Endodermal cell (in vitro differentiated cells): ENCODE measurements around the gene TMEM223. TPM values are rescaled to one million over a fixed set of nuclear protein-coding genes. Genes with fewer than 3 reads are reported as not detected.

ENCODE experiments used
- DNase-seq: peaks from one replicate; pipeline ENCODE4 v3.0.0-alpha.2; 2017
- H3K27ac ChIP-seq: 2 replicates; pipeline ENCODE4 v1.5.1; 2013; ENCODE audit warnings: mild to moderate bottlenecking, low read depth, low read length, moderate library complexity
- H3K27me3 ChIP-seq: 2 replicates; pipeline ENCODE4 v1.6.1; 2013; ENCODE audit warnings: mild to moderate bottlenecking, low read length, moderate library complexity; ENCODE audit not compliant: insufficient read depth, control insufficient read depth, poor library complexity, severe bottlenecking
- H3K36me3 ChIP-seq: 2 replicates; pipeline ENCODE4 v1.7.0; 2013; ENCODE audit warnings: mild to moderate bottlenecking, low read length, moderate library complexity; ENCODE audit not compliant: control insufficient read depth, insufficient read depth
- H3K4me1 ChIP-seq: one replicate; pipeline ENCODE4 v1.7.0; 2013; ENCODE audit warnings: low read length; ENCODE audit not compliant: control insufficient read depth, insufficient read depth
- H3K4me3 ChIP-seq: 2 replicates; pipeline ENCODE4 v1.5.1; 2013; ENCODE audit warnings: mild to moderate bottlenecking, low read length, moderate library complexity
- H3K9ac ChIP-seq: 2 replicates; pipeline ENCODE4 v1.6.1; 2013; ENCODE audit warnings: mild to moderate bottlenecking, low read length, moderate library complexity; ENCODE audit not compliant: poor library complexity, severe bottlenecking; ENCODE audit errors: extremely low read depth
- H3K9me3 ChIP-seq: 2 replicates; pipeline ENCODE4 v1.6.1; 2013; ENCODE audit warnings: mild to moderate bottlenecking, low read length, moderate library complexity; ENCODE audit not compliant: control insufficient read depth
- H3K27ac Mint-ChIP-seq: 2 replicates; pipeline ENCODE4 v1.8.0; 2020; ENCODE audit warnings: mixed read lengths
- H3K27me3 Mint-ChIP-seq: 2 replicates; pipeline ENCODE4 v1.8.0; 2021; ENCODE audit warnings: mild to moderate bottlenecking, mixed read lengths; ENCODE audit not compliant: insufficient read depth
- H3K36me3 Mint-ChIP-seq: 2 replicates; pipeline ENCODE4 v1.8.0; 2020; ENCODE audit warnings: low read depth, mixed read lengths
- H3K4me1 Mint-ChIP-seq: 2 replicates; pipeline ENCODE4 v1.8.0; 2020; ENCODE audit warnings: mixed read lengths
- H3K4me3 Mint-ChIP-seq: 2 replicates; pipeline ENCODE4 v1.8.0; 2020; ENCODE audit warnings: mild to moderate bottlenecking, moderate library complexity, mixed read lengths
- H3K9me3 Mint-ChIP-seq: 2 replicates; pipeline ENCODE4 v1.8.0; 2020; ENCODE audit warnings: mild to moderate bottlenecking, mixed read lengths
- WGBS, 2 experiments: methylation state at CpG; one replicate each; pipeline versions ENCODE4 v1.1.5 to v1.1.7; 2013; ENCODE audit warnings: missing lambda C conversion rate in 2 of 2, mixed read lengths in 1 of 2; ENCODE audit not compliant: insufficient coverage in 1 of 2, insufficient read length in 1 of 2; 5-methylcytosine and 5-hydroxymethylcytosine counted together
- total RNA-seq, 2 donors: library from RNA; stranded (reverse); fragmentation: NEBNext Ultra II Directional in 1 of 2; extraction: Animal tissue kit (Norgen Biotek cat#: 25700) in 1 of 2; gene quantifications; 2 replicates in 1 of 2; 3 replicates in 1 of 2; pipeline ENCODE4 v1.2.1, GENCODE V29; 2021
- TF ChIP-seq, protein P1 (sequence below): fragments of 200-600 bp; sonication (generic); conservative IDR thresholded peaks from 2 replicates; pipeline ENCODE4 v1.5.0; 2021; ENCODE audit warnings: antibody characterized with exemption, mild to moderate bottlenecking

The TMEM223 gene
- total RNA-seq, 2 donors from 2014 or later, result 18.4 to 21.0 TPM

DNA sequence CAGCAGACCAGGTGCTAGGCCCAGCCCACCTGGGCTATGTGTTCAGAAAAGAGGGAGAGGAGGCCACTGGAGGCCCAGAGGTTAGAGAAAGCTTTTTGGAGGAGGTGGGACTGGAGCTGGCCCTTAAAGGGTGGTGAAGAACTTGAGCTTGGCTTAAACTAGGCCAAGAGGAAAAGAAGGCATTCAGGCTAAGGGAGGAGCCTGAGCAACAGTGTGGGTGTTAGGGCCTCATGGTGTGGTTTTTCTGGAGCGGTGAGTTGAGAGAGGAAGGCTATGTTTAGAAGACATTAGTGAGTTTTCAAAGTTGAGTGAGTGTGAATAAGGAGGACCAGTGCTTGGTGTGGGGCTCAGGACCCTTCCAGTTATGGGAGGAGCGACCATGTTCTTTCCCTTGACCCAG, 14.4 kb downstream of the TMEM223 start:
- Mint-ChIP-seq H3K4me3 (no peak overlapping the region), H3K4me1 (peaks cover 4% of the 10 kb centered on the region), H3K27me3 (no peaks in the 10 kb centered on the region), H3K27ac (peak overlapping the region; percentile 3), H3K9me3 (no peaks in the 10 kb centered on the region), H3K36me3 (peaks cover 65% of the 10 kb centered on the region)
- 93% methylated on average over 2 of the region's 2 CpGs; no CpG with 5 or more reads in 1 of the 2 experiments for WGBS, 2 experiments
- Histone ChIP-seq H3K27ac (no peak overlapping the region), H3K4me1 (no peaks in the 10 kb centered on the region), H3K9ac (no peak overlapping the region), H3K9me3 (no peaks in the 10 kb centered on the region), H3K4me3 (no peak overlapping the region), H3K36me3 (peaks cover 41% of the 10 kb centered on the region), H3K27me3 (no peaks in the 10 kb centered on the region)
- TF ChIP-seq, protein P1, sequence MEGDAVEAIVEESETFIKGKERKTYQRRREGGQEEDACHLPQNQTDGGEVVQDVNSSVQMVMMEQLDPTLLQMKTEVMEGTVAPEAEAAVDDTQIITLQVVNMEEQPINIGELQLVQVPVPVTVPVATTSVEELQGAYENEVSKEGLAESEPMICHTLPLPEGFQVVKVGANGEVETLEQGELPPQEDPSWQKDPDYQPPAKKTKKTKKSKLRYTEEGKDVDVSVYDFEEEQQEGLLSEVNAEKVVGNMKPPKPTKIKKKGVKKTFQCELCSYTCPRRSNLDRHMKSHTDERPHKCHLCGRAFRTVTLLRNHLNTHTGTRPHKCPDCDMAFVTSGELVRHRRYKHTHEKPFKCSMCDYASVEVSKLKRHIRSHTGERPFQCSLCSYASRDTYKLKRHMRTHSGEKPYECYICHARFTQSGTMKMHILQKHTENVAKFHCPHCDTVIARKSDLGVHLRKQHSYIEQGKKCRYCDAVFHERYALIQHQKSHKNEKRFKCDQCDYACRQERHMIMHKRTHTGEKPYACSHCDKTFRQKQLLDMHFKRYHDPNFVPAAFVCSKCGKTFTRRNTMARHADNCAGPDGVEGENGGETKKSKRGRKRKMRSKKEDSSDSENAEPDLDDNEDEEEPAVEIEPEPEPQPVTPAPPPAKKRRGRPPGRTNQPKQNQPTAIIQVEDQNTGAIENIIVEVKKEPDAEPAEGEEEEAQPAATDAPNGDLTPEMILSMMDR, result no peak
- no peak for DNase-seq

DNA sequence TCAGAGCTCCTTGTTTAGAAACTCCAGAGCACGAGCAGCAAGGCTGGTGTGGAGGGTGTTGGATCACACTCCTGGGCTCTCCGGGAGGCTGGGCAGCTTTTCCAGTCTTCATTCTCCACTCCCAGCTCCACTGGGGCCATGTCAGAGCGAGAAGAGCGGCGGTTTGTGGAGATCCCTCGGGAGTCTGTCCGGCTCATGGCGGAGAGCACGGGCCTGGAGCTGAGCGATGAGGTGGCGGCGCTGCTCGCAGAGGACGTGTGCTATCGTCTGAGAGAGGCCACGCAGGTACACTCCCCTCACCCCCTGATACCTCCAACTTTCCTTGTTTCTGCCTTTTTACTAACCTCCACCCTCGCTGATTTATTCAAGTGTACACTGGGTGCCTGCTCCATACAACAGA, 16.2 kb downstream of the TMEM223 start:
- peak overlapping the region; percentile 26 for H3K27ac Mint-ChIP-seq

DNA sequence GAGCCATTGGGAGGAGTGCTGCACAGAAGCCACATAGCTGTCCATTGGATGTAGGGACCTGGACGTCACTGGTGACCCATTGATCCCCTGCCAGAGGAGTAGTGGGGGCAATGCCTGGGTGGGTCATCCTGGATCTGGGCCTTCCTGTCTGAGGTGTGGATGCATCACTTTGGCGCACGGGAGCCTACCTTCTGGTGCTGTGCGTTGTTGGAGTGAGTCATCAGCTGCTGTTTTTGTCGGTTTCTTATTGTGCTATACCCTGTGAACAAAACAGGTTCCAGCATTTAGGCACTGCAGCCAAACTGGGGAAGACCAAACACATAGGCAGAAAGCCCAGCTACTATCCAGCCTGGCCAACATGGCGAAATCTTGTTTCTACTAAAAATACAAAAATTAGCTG, 17.4 kb downstream of the TMEM223 start:
- Mint-ChIP-seq H3K9me3 (no peaks in the 10 kb centered on the region), H3K4me1 (peaks cover 15% of the 10 kb centered on the region), H3K36me3 (peaks cover 45% of the 10 kb centered on the region), H3K27ac (no peak overlapping the region), H3K4me3 (no peak overlapping the region), H3K27me3 (no peaks in the 10 kb centered on the region)
- no peaks in the 10 kb centered on the region for H3K4me1 ChIP-seq
- no peak overlapping the region for H3K27ac ChIP-seq
- no peaks in the 10 kb centered on the region for H3K9me3 ChIP-seq
- H3K9ac ChIP-seq, result no peak overlapping the region
- no peak overlapping the region for H3K4me3 ChIP-seq
- TF ChIP-seq, protein P1, result no peak
- no peaks in the 10 kb centered on the region for H3K27me3 ChIP-seq
- 92 to 98% methylated on average over 5 to 6 of the region's 6 CpGs for WGBS, 2 experiments
- DNase-seq, result no peak
- peaks cover 24% of the 10 kb centered on the region for H3K36me3 ChIP-seq

More for the DNA sequence above, 16.2 kb downstream of the TMEM223 start:
- H3K4me1 Mint-ChIP-seq, result peaks cover 7% of the 10 kb centered on the region
- no peaks in the 10 kb centered on the region for H3K9me3 Mint-ChIP-seq
- Histone ChIP-seq H3K9me3 (no peaks in the 10 kb centered on the region), H3K27ac (no peak overlapping the region), H3K9ac (no peak overlapping the region), H3K4me3 (no peak overlapping the region), H3K36me3 (peaks cover 32% of the 10 kb centered on the region), H3K4me1 (no peaks in the 10 kb centered on the region), H3K27me3 (no peaks in the 10 kb centered on the region)
- peaks cover 53% of the 10 kb centered on the region for H3K36me3 Mint-ChIP-seq
- WGBS, 2 experiments, result 94 to 99% methylated on average over 13 to 17 of the region's 17 CpGs
- no peaks in the 10 kb centered on the region for H3K27me3 Mint-ChIP-seq
- DNase-seq, result no peak
- TF ChIP-seq, protein P1, result no peak
- no peak overlapping the region for H3K4me3 Mint-ChIP-seq
